Stimulated activated CD4-positive, alpha-beta T cell treated with anti-CD3 and anti-CD28 coated beads, TNF-alpha, amount 100 ng/mL, for 4 hours (primary cell): ENCODE measurements around the gene FGGY.
"Not testable (repeated sequence)": the region's sequence is repeated elsewhere in the genome, so short reads cannot be mapped to it uniquely, and the experiment has no call there.

Source experiments
- DNase-seq, 3 experiments: peaks; one replicate each; pipeline ENCODE4 v3.0.0-alpha.2; 2020; ENCODE audit warnings: low read depth in 3 of 3

The FGGY gene

DNA sequence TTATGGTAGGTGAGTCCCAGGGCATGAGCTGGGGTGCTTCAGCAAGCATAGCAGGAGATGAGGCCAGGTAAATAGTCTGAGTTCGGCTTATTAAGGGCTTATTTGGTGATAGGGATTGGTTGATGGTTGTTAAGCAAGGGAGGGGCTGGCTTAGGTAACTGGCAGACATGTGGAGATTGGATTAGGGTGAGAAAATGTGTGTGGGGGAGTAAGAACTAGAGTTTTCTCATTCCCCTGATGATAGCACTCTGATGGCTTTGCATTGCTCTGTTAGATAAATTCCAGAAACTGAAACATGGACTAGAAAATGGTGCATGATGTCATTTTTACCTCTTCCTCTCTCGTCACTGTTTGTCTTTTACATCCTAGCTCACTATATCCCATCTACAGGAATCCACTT is 53.6 kb downstream of the FGGY start:
- no peak for DNase-seq

DNA sequence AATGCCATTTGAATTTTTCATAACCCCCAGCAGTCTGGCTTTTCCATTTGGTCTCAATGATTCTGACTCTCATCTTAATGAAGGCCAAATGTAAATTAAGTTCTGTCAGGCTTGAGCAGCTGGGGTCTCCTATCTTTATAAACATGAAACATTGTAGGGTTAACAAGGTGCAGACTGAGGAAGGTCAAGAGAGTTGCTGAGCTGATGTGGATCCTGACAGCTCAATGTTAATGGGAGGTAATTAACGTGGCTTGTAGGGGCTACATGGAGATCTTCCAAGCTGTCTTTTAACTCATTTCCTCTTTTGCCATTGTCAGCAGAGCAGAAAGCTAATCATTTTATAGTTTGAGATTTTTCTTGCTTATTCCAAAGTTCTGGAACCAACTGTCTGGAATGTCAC is 55.2 kb downstream of the FGGY start:
- no peak for DNase-seq

DNA sequence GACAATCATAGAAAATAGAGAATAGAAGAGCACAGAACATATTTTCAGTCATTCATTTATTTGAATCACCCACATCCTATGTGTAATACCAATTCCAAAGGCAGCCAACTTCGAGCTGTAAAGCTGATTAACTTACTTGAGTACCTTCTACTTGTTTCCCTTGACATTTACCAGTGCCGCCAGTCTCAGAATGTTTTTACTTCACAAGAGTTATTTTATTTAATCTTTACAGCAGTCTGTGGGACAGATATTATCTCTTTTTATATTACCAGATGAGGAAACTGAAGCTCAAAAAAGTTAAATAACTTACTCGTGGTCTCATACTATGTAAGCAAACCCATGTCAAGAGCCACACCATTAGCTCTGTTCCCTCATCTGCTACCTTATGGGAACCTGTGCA is 56.6 kb downstream of the FGGY start:
- DNase-seq = no peak

DNA sequence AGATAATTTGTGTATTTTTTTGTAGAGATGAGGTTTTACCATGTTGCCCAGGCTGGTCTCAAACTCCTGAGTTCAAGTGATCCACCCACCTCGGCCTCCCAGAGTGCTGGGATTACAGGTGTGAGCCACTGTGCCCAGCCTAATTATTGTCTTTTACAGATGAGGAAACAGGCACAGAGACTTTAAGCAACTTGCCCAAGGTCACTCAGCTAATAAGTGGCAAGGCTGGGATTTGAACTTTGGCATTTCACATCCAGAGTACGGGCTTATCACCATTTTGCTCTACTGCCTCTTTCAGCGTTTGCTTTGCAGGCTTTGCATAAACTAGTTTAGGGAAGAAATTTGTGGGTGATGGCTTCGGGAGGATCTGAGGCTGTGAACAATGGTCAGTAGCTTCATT is 57.3 kb downstream of the FGGY start:
- not testable (repeated sequence) for DNase-seq

DNA sequence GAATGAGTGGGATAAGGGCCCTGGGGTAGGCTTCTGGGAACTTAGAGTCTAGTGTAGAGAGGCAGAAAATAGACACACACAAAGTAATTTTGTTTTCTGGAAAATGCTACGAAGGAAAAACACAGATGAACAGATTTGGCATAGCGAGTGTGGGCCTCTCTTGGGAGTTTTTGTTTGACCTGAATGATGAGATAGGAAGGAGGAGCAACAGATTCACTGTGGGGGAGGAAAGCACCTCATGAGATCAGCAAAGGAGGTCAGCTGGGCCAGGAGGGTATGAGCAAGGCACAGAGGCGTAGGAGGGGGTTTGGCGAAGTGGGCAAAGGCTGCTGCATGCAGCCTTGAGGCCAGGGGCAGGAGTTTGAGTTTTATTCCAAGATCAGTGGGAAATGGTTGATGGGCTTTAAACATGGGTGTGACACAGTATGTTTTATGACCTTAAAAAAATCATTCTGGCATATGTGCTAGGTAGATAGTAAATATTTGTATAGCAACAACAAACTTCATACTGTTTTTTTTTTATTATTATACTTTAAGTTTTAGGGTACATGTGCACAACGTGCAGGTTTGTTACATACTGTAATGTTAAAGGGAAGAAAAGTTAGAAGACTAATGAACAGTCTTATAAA is 57.9 kb downstream of the FGGY start:
- DNase-seq = no peak

DNA sequence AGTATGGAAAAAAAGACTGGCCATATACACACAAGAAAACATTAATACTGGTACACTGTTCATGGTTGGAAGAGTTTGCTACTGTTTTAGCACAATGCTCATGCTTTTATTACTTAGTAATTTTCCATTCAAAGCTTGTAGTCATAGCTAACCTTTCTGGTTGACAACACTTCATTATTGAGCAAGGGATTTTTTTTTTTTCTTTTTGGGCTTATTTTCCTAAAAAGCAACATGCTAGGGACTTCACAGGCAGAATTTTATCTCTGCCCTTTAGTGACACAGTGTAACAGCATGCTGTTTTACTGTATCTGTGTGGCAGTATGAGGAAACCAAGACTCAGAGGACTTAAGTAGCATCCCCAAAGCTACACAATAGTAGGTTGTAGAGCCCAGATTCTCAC is 58.5 kb downstream of the FGGY start:
- no peak for DNase-seq

DNA sequence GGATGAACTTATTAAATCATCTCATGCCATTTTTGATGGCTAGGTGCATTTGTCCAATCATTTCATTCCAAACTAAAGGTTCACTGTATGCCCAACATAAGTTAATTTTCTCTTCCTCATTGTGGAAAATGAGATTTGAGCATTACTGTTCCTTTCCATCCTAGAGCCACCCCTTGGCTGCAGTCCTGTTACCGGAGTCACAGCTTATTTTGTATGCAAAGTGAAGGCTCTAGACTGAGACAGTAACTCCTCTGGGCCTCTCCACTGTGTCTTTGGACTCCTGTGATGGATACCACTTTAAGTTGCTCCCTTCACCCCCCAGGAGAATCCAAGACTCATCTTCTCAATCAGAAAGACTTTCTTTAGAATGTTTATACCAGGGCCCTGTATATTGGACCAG is 59.7 kb downstream of the FGGY start:
- DNase-seq = no peak

DNA sequence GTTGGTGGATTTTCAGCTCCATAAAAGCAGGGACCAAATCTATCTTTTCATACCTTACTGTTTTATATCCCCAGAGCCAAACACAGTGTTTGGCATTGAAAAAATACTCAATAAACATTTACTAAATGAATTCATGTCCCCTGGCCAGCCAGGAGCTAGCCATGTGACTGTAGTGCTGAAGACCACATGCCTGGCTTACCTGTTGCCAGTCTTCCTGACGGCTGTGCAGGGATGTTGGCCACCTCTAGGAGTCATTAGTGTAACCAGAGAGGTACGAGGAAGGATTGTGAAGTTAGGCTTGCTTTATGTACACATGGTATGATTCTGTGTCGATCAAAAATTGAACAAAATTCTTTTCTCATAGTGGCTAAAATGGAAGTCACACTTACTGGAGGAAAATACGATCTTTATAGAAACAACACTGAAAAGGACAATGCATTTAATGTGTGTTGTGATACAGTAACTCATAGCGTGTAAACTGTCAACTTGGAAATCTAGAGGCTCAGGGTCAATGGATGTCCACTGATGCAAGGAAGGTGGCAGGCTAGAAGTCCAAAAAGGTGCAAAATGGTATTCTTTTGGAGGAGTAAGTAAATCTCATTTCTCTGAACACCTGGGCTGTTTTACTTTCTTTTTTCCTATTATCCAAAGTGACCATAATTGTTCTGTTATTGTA is 60.9 kb downstream of the FGGY start:
- DNase-seq = no peak

DNA sequence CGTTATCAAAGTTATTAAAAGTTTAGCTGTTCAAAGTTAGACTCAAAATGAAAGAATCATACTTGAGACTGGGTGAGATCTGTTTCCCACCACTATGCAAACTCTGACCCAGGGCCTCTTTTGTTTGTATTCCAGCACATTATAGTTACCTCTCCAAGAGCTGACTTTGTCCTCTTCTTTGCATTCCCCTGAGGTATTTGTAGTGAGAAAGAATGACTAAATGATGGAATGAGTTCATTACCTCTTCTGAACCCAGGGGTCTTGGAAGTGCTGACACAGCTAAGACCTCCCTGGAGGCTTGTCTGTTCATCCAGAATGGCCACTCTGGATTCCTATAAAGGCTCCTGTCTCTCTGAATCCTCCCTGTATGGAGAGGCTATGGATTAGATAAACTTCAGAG is 62.4 kb downstream of the FGGY start:
- no peak for DNase-seq

DNA sequence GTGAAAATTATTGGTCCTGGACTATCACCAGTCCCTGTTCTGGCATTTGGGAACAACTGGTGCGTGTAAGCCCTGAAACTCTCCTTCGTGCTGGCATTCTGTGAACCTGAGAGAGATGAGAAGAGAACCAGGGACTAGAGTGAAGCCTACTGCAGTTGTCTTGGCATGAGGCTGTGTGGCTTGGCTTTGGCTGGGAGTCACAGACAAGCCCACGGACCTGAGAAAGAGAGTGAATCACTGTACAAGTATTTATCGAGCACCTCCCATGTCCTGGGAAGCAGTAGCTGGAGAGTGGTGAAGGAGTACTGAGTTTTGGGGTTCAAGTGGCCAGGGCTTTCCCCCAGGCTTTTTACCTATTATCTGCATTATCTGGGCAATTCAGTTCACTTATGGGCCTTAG is 63.3 kb downstream of the FGGY start:
- no peak for DNase-seq

DNA sequence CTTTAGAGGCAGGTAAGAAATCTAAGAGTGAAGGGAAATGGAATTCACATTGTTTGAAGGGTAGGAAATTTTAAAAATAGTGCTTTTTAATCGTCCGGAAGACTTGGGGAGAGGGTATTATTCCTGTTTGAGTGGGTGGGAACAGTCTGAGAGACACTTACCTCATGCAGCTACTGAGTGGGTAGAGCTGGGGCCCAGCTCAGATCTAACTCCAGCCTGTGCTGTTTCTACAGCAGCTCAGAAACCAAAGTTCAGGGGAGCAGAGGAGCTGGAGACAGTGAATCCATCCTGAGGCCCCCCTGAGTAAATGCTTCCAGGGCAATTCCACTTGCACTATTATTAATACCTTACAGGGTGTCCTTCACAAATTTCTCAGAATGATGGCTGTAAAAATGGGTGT is 63.8 kb downstream of the FGGY start:
- DNase-seq = no peak

DNA sequence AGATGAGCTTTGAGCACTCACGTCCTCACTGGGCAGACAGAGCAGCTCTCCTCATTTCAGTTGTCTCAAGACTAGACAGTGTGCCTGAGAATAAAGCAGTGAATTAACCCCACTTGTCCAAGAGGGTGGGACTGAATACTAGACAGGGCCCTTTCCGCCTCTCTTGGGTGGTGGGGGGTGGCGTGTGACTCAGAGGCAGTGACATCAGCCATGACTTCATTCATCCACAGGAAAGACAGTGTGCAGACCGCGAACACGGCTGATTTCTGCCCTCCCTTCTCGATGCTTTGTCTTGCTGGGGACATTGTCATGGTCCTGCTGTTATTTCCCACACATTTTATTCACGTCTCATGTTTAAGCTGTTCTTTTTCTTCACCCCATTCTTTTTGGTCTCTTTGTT is 64.9 kb downstream of the FGGY start:
- no peak for DNase-seq

DNA sequence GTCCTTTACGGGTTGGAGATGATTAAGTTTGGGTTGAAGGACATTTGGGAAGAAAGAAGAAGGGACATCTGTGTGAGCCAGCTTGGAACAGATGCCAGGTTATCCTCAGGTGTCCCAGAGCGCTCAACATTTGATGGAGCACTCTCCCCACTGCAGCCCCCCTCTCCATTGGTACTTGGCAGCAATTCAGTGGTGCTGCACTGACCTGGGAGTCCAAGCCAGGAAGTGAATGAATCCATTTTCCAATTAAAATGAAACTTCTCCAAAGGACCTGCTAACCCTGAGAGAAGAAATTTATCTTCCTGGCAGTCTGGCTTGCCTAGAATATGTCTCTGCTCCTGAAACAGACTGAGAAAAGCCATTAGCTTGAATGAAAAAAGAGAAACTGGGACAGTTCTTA is 67.1 kb downstream of the FGGY start:
- no peak for DNase-seq

DNA sequence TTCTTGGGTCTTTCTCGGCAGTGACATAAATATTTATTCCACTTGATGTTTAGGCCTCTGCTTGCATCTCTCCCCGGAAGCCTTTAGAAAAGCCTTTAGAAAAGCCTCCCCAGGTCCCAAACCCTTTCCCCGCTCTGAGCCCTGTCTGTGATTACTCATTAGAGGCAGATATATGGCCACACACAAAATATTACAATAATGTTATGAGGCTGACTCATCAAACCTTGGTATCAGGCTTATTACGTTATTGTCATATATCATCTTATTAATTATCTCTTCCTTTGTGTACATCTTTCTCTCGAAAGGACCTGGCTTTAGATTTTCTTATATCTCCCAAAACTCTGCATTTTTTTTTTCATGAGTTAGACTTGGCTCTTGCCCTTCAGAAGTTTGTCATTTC is 69.5 kb downstream of the FGGY start:
- DNase-seq = no peak

DNA sequence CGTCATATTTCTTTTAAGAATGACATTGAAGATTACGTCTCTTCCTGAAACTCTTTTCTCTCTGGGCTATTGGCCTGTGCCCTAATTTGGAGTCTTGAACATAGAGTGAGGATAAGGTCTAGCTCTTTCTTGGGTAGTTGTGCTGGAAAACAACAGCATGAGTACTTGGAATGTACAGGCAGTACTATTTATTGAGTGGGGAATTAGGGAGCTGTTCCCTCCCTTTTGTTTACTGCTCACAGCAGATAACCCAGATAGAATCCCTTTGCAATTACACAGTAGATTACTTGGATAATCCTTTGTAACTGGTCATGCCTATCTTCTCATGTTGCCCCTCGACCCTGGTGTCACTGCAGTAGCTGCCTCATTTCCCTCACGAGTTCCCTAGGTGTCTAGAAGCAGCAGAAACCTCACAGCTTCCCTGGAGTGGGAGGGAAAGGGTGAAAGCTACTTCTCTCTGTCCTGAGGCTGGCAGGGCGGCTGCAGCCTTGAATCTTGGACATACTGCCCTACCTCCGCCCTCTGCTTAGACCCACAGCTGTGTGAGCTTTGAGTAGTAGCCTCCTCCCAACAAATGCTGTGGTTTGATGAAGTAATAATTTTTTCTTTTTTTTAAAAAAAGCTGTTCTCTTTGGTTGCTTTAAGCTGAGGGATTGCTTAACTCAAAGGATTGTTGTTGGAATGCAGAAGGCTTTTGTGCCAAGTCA is 70.6 kb downstream of the FGGY start:
- no peak for DNase-seq

DNA sequence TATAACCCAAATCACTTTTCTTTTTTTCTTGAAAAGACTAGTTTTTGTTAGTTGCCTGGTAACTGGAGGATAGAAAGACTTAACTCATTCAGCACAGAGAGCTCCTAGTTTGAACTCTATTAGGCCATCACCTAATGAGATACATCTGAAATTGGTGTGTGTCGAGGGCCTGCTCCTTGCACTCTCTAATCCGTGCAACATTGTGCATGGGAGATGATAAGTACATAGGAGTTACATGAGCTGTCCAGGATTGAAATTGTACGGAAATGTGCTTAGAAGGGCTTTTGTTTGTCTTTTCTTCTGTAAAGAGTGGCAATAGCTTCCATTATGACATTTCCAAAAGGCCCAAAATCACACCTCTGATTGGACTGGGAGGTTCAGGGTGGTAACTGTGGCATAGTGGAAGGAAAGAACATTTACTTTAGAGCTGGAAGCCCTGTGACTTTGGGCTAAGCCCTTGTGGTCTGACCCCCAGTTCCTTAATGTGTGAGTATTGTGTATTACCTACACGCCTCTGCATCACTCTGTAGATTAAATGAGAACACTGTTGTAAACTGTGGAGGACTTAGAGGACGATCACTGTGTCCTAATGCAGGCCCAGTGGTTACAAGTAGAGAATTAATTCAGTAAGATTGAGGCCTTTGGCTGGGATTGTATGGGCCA is 71.2 kb downstream of the FGGY start:
- DNase-seq = no peak

DNA sequence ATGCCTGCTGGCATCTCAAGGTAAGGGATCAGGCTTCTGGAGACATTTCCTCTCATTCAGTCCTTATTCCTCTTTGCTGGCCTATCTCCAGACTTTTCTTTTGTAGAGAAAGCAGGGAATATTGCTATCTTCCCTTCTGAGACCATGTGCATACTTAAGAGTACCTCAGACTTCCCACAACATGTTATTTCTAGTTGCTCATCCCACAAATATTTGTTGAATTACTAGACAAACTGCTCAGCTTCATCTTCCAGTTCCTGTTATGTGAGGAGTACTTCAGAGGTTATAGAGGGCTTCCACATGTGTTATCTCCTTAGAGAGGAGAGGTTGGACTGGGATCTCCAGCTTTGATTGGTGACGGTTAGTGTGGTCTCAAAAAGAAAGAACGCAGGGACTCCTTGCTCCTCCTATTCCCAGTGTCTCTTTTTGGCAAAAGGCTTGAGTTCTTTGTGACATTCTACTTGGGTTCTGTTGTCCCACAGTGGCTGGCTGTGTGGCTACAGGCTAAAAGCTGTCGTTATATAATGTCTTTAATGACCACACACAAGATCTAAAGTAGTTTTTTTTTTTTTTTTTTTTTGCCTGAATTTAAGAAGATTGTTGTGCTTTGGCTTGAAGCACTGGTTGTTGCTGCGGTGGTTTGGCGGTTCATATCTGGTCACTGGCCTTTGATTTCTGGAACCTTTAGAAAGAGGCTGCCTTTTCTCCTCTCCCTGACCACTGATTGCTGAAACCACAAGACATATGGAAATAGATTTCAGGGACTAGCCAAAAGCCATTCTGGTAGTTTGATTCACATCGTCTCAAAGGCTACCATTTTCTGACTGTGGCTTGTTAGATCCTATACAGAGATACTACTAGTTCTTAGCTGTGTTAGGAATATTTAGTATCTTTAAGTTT is 78.7 kb downstream of the FGGY start:
- no peak for DNase-seq

DNA sequence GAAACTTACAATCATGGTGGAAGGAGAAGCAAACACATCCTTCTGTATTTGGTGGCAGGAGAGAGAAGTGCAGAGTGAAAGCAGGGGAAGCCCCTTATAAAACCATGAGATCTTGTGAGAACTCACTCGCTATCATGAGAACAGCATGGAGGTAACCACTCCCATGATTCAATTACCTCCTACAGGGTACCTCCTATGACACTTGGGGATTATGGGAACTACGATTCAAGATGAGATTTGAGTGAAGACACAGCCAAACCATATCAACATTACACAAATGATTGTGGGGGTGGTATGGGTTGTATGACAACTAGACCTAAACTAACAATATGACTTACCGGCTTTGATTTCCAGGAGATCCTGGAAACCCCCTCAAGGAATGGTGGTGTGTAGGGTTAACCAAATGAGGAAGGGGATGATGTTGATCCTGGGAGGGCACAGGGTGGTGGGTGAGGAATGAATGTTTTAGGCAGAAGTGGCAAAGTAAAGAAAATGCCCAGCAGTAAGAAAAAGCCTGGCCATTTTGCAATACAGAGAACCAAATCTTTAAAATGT is 80.5 kb downstream of the FGGY start:
- DNase-seq = no peak

DNA sequence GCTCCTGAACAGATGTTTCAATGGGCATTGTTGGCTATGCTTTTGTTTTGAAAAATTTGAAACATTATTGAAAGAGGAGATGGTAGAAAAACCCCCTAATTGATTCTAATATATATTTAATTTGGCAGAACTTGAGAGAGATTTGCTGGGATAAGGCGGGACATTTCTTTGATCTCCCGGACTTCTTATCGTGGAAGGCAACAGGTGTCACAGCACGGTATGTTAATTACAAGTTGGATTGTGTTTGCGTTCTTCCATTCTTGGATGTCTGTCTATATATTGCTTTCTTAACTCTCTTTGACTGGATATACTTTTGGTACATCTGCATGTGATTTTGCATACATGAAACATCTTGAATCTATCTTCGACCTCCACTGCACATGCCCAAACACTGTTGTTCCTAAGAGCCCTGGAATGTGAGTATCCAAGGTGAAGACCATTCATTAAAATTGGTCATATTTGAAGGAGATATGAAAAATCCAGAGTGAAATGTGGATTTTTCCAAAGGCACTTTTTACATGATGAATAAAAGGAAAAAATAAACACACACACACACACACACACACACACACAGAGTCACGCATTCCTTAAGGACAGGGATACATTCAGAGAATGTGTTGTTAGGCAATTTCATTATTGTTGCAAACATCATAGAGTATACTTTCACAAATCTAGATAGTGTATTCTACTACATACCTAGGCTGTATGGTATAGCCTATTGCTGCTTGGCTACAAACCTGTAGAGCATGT is 81.9 kb downstream of the FGGY start:
- DNase-seq = no peak

DNA sequence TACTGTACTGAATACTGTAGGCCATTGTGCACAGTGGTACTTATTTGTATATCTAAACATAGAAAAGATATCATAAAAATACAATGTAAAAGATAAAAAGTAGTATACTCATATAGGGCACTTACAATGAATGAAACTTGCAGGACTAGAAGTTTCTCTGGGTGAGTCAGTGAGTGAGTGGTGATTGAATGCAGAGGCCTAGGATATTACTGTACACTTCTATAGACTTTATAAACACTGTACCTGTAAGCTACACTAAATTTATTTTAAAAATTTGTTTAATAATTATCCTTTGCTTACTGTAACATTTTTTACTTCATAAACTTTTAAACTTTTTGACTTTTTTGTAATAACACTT is 82.5 kb downstream of the FGGY start:
- DNase-seq = no peak

DNA sequence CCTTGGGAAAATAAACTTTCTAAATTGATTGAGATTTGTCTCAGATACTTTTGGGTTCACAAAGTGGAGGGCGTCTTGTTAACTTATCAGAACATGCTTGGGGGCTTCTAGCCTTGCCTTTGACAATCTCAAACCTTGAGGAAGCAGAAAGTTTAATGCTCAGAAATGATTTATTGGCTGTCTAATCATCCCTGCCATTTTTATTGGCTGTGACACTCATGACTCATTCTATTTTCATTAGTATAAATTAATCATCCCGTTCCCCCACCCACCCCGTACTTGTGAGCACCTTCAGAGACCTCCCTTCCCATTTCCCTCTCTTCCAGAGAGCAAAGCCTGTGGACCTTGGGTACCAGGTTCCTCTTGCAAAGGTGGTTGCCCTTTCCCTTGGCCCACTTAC is 87.1 kb downstream of the FGGY start:
- DNase-seq = no peak
